ENCODE data around the gene DIO3.
"Not testable (repeated sequence)": the region's sequence is repeated elsewhere in the genome, so short reads cannot be mapped to it uniquely, and the experiment has no call there.

- not testable (repeated sequence) for TF ChIP-seq CTCF (conservative IDR thresholded peaks at IDR 0.05); EZH2 (IDR thresholded peaks at IDR 0.05; ENCODE audit: low read depth)
Measured at GRCh38 chr14:101550202-101550912, 10.9 kb upstream of the DIO3 start.
